Activated naive CD8-positive, alpha-beta T cell (primary cell): ENCODE results near the gene ADRA2B.

Experiments used
- H3K27ac Mint-ChIP-seq: one replicate; pipeline ENCODE4 v1.8.0; 2021; ENCODE audit warnings: mixed read lengths
- H3K27me3 Mint-ChIP-seq: one replicate; pipeline ENCODE4 v1.8.0; 2021; ENCODE audit warnings: mixed read lengths
- H3K36me3 Mint-ChIP-seq: one replicate; pipeline ENCODE4 v1.8.0; 2021; ENCODE audit warnings: mixed read lengths
- H3K4me1 Mint-ChIP-seq: one replicate; pipeline ENCODE4 v1.8.0; 2021; ENCODE audit warnings: low read depth, mixed read lengths
- H3K4me3 Mint-ChIP-seq: one replicate; pipeline ENCODE4 v1.8.0; 2021; ENCODE audit warnings: mild to moderate bottlenecking, mixed read lengths
- H3K9me3 Mint-ChIP-seq: one replicate; pipeline ENCODE4 v1.8.0; 2021; ENCODE audit warnings: low read depth, mixed read lengths

ADRA2B gene

DNA sequence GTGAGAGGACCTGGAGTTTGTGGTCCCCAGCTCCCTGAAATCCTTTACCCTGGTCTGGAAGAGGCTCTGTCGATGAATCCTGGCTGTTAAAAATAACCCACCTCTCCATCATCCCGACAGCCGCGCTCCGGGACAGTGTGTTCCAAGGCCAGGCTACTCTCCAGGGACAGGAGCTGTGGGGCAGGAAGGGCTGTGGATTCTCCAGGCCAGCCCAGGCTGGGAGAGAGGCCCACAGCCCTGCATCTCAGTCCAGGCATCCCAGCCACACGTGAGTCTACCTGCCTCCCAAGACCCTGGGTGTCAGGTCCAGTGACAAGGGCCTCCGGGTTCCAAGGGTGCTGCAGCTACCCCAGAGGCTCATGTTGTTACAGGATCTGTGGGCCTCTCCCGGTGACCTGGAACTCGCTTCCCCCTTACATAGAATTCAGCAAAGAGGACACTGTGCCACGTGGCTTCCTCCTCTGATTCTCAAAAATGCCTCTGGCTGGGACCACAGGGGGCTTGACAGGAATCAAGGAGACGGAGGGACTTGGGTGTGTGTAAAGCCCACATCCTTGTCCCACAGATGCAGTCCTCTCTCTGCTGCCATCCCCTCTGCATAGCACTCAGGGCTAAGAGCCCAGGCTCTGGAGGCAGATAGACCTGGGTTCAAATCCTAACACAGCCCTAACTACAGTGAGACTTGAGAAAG is 17.3 kb downstream of the ADRA2B start:
- Mint-ChIP-seq H3K36me3 (no peaks in the 10 kb centered on the region), H3K27ac (no peak overlapping the region), H3K4me1 (no peaks in the 10 kb centered on the region), H3K27me3 (no peaks in the 10 kb centered on the region), H3K9me3 (no peaks in the 10 kb centered on the region), H3K4me3 (no peak overlapping the region)

DNA sequence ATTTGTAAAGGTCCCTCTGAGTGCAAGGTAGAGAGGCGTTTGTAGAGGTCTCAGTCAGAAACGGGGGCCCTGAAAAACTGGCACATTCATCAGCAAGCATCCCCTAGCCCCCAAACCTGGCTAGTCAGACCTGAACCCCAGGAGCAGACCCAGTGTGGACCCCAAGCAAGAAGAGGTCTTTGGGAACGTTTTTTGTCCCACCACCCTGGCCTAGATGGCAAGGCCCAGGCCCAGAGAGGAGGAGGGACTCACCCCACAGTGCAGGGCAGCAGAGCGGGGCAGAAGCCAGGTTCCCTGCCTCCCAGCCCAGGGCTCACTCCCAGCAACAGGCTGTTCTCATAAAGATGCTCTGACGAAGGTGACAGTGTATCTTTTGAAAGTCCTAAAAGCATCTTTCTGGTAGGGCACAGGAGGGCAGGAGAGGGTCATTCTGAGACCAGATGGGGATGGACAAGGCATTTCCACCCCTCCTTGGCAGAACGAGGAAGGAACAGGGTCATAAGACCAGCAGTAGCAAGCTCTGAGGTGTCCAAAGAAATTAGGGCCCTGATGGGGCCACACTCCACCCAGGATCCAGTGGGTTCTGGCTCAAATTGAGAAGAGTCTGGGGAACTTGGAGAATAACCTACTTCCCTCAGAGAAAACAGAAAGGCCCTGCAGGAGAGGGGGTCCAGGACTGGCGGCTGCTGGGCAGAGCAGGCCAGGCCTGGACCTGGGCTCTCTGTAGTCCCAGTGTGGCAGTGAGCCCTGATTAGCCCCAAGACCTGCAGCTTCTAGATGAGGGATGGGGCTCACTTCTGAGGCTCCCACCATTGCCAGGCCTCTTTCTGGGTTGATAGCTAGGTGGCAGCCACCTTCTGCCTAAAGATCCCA is 18.2 kb downstream of the ADRA2B start:
- Mint-ChIP-seq H3K27ac (no peak overlapping the region), H3K36me3 (no peaks in the 10 kb centered on the region), H3K27me3 (no peaks in the 10 kb centered on the region), H3K4me3 (no peak overlapping the region), H3K9me3 (no peaks in the 10 kb centered on the region), H3K4me1 (no peaks in the 10 kb centered on the region)

DNA sequence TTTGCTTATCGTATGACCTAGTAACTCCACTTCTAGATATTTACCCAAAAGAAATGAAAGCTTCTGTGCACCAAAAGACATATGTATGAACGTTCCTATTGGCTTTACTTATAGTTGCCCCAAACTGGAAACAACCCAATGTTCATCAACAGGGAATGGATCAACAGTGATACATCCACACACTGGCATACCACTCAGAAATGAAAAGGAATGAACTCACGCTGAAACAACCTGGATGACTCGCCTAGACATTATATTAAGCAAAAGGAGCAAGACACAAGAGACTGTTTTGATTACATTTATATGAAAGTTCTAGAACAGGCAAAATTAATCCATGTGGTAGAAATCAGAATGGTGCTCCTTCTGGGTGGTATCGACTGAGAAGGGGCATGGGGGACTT is 18.9 kb downstream of the ADRA2B start:
- Mint-ChIP-seq H3K36me3 (no peaks in the 10 kb centered on the region), H3K27ac (no peak overlapping the region), H3K27me3 (no peaks in the 10 kb centered on the region), H3K9me3 (no peaks in the 10 kb centered on the region), H3K4me1 (no peaks in the 10 kb centered on the region), H3K4me3 (no peak overlapping the region)

DNA sequence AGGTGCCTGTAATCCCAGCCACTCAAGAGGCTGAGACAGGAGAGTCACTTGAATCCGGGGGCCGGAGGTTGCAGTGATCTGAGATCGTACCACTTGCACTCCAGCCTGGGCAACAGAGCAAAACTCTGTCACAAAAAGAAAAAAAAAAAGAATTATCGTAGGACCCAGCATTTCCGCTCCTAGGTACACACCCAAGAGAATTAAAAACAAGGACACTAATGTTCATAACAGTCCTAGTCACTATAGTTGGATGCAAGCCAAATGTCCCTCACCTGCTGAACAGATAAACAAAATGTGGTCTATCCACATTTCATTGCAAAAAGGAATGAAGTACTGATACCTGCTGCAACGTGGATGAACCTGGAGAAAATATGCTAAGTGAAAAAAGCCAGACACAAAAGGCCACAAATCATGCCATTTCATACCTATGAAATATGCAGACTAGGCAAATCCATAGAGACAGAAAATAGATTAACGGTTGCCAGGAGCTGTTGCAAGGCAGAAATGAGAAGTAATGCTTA is 21.2 kb downstream of the ADRA2B start:
- H3K4me1 Mint-ChIP-seq = no peaks in the 10 kb centered on the region
- no peaks in the 10 kb centered on the region for H3K9me3 Mint-ChIP-seq
- no peak overlapping the region for H3K4me3 Mint-ChIP-seq
- H3K27ac Mint-ChIP-seq = no peak overlapping the region
- no peaks in the 10 kb centered on the region for H3K27me3 Mint-ChIP-seq
- H3K36me3 Mint-ChIP-seq = no peaks in the 10 kb centered on the region

DNA sequence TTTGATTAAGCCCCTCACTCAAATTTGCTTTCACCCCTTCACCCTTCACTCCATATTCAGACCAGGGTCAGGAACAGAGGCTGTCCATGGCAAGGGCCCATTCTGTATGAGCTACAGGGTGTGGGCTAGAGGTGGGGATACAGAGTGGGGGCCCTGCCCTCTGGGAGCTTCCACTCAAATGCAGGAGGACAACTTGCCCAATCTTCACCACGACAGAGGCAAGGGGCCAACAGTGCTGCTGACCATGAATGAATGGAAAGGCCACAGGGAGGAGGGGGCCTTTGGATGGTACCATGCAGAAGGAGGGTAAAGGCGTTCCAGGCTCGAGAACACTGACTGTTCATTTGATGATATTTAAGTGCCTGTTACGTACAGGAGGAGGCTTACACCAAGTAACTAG is 22.8 kb downstream of the ADRA2B start:
- no peaks in the 10 kb centered on the region for H3K4me1 Mint-ChIP-seq

DNA sequence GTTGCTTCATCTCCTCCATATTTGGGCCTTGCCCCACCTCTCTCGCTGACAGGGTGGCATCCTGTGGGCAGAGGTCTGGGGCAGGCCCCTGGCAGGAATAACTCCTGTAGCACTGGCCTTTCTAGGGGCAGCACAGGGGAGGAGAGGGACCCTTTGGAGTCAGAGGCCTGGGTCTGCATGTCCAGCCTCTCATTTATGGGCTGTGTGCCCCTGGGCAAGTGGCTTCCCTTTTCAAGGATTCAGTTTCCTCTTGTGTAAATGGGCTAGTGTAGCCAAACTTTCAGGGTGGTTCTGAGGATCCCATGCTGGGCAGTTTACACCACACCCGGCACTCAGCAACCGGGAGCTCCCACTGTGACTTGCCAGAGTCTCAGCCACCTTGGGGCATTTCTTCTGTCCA is 23.4 kb downstream of the ADRA2B start:
- Mint-ChIP-seq H3K9me3 (no peaks in the 10 kb centered on the region), H3K27me3 (no peaks in the 10 kb centered on the region), H3K36me3 (no peaks in the 10 kb centered on the region), H3K4me1 (no peaks in the 10 kb centered on the region), H3K27ac (no peak overlapping the region), H3K4me3 (no peak overlapping the region)

More for the DNA sequence above, 22.8 kb downstream of the ADRA2B start:
- Mint-ChIP-seq H3K9me3 (no peaks in the 10 kb centered on the region), H3K27me3 (no peaks in the 10 kb centered on the region), H3K36me3 (no peaks in the 10 kb centered on the region), H3K4me3 (no peak overlapping the region), H3K27ac (no peak overlapping the region)

DNA sequence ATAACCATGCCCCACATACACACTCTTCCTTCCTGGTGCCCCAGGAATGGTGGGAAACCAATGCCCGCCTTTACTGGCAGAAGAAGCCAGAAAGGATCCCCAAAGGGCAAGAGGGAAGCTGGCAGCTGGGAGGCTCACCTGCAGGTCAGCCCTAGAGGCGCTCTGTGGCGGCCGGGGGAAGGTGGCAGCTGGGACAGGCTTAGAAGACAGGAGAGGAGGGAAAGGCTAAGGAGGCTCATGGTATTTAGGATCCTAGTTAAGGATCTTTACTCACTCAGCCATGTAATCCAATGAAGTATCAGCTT is 23.8 kb downstream of the ADRA2B start:
- Mint-ChIP-seq H3K9me3 (no peaks in the 10 kb centered on the region), H3K27me3 (no peaks in the 10 kb centered on the region), H3K27ac (no peak overlapping the region), H3K36me3 (no peaks in the 10 kb centered on the region), H3K4me3 (no peak overlapping the region), H3K4me1 (no peaks in the 10 kb centered on the region)

DNA sequence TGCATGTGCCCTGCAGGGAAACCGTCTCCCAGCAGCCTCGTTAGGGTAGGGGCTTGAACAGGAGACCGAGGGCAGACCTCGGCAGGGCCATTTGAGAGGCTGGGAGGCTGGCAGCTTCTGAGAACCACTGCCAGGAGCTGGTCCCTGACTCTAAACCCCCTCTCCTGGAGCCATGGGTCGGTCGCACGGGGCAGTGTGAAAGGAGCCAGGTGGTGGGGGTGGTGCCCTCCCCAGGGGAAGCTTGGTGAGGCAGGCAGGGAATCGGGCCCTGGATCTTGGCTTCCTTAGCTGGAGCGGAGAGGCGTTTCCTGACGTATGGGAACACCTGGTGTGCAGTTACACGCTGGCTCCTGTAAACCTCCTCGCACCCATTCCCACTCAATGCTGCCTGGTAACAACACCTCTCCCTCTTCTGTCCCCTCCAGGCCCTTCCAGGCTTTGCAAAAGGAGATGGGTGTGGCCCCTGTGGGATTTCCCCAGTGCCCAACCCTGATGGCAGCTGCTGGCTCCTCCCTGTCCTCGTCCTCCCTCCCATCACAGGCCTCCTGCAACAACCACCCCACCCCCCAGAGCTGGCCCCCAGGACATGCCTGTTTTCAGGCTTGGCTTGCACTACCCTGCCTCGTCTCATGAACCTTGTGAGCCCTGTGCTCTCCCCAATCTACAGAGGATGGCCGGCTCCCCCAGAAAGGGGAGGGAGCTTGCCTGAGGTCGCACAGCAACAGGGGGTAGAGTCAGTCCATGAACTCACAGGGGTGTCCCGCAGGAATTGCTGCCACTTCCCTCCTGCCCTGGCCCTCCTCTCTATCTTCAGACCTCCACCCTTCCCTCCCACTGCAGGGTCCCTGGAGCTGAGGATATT is 24.4 kb downstream of the ADRA2B start:
- Mint-ChIP-seq H3K27me3 (no peaks in the 10 kb centered on the region), H3K4me3 (no peak overlapping the region), H3K27ac (no peak overlapping the region), H3K9me3 (peaks cover 5% of the 10 kb centered on the region), H3K4me1 (no peaks in the 10 kb centered on the region), H3K36me3 (no peaks in the 10 kb centered on the region)

DNA sequence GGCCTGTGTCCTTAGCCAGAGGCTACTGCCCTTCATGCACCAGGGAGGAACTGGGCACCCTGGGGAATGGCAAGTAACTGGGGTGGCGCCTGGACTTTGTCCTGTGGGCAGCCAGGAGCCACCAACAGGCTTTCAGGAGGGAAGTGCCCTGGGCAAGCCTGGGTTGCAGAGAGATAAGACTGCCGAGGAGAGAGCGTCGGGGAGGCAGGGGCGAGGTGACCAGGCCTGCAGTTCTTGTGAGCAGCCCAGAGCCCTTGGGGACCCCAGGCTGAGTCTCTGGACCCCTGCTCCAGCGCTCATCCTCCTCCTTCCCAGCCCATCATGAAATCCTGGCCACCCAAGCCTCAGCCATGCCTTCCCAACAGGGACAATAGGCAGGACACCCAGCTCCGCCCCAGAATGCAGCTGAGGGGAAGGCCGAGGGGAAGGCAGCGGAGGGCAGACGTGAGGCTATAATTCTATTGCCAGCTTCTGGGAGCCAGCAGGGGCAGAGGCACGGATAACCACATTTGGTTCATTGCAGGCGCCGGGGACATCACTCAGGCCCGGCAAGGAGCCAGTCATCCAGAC is 25.1 kb downstream of the ADRA2B start:
- Mint-ChIP-seq H3K27ac (no peak overlapping the region), H3K9me3 (peaks cover 8% of the 10 kb centered on the region), H3K4me3 (no peak overlapping the region), H3K4me1 (no peaks in the 10 kb centered on the region), H3K27me3 (no peaks in the 10 kb centered on the region), H3K36me3 (no peaks in the 10 kb centered on the region)

DNA sequence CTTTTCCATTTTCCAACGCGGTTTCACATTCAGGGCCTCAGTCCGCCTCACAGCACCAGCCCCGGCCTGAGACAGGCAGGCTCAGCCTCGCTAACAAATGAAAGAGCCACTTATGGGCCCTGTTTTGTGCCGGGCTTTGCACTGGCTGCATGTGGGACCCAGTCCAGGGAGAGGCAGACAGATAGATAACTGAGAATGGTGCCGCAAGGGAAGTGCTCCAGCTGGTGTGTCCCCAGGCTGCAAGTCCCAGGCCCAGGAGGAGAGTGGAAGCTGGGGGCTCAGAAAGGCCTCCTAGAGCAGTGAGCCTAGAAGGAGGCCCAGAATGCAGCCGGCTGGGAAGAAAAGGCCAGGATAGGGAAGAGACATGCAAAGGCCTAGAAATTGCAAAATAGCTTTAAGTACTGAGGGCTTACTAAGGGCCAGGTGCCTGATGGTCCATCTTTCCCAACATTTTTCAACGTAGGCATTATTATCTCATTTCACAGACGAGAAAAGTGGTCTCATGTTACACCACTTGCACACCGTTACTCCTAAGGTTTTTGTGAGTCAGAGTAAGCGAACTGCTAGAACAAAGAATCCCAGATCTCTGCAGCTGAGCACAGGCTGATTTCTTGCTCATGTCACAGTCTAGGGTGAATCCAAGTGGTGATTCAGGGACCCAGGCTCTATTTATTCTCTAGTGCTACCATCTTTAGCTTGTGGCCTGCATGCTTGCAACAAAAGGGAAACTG is 26.0 kb downstream of the ADRA2B start:
- Mint-ChIP-seq H3K36me3 (no peaks in the 10 kb centered on the region), H3K4me3 (no peak overlapping the region), H3K4me1 (no peaks in the 10 kb centered on the region), H3K9me3 (peaks cover 8% of the 10 kb centered on the region), H3K27ac (no peak overlapping the region), H3K27me3 (no peaks in the 10 kb centered on the region)

DNA sequence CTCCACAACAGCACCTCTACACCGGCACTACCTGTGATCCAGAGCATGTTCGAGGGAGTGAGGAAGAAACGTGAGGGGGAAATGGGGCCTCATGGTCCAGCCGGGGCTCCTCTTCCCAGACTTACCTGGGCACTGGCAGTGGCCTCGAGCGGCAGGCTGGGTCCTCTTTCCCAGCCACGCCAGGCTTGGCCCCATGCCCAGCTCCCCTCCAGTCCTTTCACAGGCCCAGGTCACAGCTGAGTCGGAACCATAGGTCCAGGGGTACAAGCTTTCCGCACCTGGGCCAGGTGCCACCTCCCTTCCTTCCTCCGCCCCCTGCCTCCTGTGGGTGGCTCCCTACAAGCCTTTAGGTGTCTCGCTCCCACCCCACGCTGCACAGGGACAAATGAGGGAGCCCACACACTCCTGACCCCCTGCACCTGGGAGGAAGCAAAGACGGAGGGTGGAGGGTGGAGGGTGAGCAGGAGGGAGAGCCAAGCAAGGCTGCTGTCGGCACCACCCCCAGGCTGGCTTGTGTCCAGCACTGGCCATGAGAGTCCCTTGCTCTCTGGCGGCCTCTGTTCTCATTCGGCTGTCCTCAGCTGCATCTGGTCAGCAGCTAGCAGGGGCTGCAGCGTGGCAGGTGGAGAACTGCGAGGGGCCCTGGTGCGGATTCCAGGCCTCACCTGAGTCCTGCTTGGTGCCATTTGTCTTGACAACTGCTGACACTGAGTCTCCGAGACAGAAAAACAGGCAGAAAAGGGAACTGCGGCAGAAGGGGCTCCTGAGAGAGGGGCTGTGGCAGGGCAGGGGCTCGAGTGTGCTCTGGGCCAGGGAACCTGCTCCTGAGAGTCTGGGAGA is 26.8 kb downstream of the ADRA2B start:
- no peaks in the 10 kb centered on the region for H3K36me3 Mint-ChIP-seq
- no peak overlapping the region for H3K27ac Mint-ChIP-seq
- H3K9me3 Mint-ChIP-seq = peaks cover 8% of the 10 kb centered on the region
- H3K27me3 Mint-ChIP-seq = no peaks in the 10 kb centered on the region
- H3K4me1 Mint-ChIP-seq = no peaks in the 10 kb centered on the region
- no peak overlapping the region for H3K4me3 Mint-ChIP-seq

DNA sequence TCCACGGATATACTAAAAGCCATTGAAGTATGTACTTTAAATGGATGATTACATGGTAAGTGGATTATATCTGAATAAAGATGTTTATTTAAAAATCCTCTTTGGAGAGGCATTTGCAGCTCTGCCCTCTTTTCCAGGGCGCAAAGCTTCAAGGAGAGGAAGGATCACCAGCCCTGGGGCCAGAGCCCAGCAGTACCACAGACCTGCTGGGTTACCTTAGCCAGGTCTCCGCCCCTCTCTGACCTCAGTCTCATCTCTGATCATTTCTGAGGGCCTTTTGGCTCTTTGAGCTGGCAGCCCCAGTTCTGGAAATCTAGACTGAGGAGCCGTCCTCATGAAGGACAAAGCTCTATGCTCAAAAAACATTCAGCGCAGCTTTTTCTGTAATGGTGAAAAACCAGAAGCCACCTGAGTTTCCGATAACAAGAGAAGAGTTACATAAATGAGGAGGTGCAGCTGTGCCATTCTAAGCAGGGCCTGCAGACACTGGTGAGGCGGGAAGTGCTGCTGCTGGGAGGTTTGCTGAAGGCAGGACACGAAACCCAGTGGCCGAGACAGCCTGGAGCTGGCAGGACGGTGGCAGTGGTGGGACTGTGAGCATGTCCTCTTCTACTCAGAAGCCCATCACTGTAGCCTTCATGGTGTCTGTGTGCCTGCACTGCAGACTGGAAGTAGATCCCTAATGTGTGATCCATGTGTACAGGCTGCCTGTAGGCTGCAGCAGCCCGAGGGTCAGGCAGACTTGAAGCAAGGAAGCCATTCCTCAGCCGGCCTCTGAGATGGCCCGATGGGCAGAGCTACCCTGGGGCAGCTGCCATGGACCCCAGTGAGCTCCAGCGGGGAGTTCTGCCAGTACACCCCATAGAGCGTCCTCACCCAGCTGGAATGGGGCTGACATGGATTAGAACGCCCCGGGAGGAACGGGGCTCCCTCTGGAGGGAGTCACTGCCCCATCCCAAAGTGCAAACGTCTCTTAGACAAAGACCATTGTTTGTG is 27.7 kb downstream of the ADRA2B start:
- Mint-ChIP-seq H3K9me3 (peaks cover 8% of the 10 kb centered on the region), H3K27ac (no peak overlapping the region), H3K36me3 (no peaks in the 10 kb centered on the region), H3K27me3 (peaks cover 2% of the 10 kb centered on the region), H3K4me3 (no peak overlapping the region), H3K4me1 (no peaks in the 10 kb centered on the region)

DNA sequence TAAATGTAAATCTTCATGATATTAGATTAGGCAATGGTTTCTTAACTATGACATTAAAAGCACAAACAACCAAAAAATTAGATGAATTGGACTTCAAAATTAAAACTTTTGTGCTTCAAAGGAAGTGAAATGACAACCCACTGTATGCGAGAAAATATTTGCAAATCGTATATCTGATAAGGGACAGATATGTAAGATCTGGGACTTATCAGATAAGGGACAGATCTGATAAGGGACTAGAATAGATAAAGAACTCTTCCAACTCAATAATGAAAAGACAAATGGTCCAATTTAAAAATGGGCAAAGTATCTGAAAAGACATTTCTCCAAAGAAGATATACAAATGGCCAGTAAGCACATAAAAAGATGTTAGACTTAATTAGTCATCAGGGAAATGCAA is 29.2 kb downstream of the ADRA2B start:
- H3K4me1 Mint-ChIP-seq = no peaks in the 10 kb centered on the region
- no peak overlapping the region for H3K4me3 Mint-ChIP-seq
- H3K9me3 Mint-ChIP-seq = peaks cover 8% of the 10 kb centered on the region
- no peaks in the 10 kb centered on the region for H3K36me3 Mint-ChIP-seq
- H3K27ac Mint-ChIP-seq = no peak overlapping the region
- H3K27me3 Mint-ChIP-seq = peaks cover 2% of the 10 kb centered on the region
